GM12878 (cell line): ENCODE measurements around the gene CTDP1. TPM values are rescaled to one million over a fixed set of nuclear protein-coding genes. Genes with fewer than 3 reads are reported as not detected.

Experiments used
- ATAC-seq: fragments of 200-7000 bp; cut with Tn5 transposase; 3 replicates; pipeline ENCODE4 v1.9.1; 2020; ENCODE audit warnings: mild to moderate bottlenecking, moderate library complexity
- BruUV-seq: library from RNA; stranded (reverse); fragments of 400-500 nt; replicated peaks from 2 replicates; lab custom pipeline; 2021; lab: Mats Ljungman, UMichigan
- CTCF ChIA-PET: fragments of 300-600 bp; sonication (Branson Sonifier 250); formaldehyde crosslinking; extraction: SDS; loops from one replicate; lab custom pipeline; 2021; ENCODE audit warnings: inconsistent platforms; lab: Yijun Ruan, JAX
- POLR2A ChIA-PET: fragments of 350-600 bp; formaldehyde crosslinking; extraction: SDS; loops from one replicate; lab custom pipeline; 2021; ENCODE audit warnings: inconsistent platforms; lab: Charles Lee
- RAD21 ChIA-PET: fragments of 300-600 bp; sonication (Branson Sonifier 250); formaldehyde crosslinking; loops from one replicate; lab custom pipeline; 2023; ENCODE audit warnings: antibody characterized with exemption; ENCODE audit not compliant: unreplicated experiment; lab: Charles Lee
- SMC1A ChIA-PET: fragments of 300-600 bp; sonication (Branson Sonifier 250); formaldehyde crosslinking; loops from one replicate; lab custom pipeline; 2023; ENCODE audit not compliant: unreplicated experiment, uncharacterized antibody; lab: Charles Lee
- DNase-seq: peaks from one replicate; pipeline ENCODE4 v3.0.0-alpha.2; 2011; ENCODE audit warnings: low read depth, low spot score
- FAIRE-seq: peaks from 3 replicates; lab custom pipeline; 2011; peaks lifted over from hg19 to GRCh38; lab: Jason Lieb, UNC
- H2AFZ ChIP-seq: 2 replicates; pipeline ENCODE4 v1.6.0; 2011; ENCODE audit warnings: low read depth, low read length, control low read depth; ENCODE audit not compliant: control insufficient read depth
- H3K27ac ChIP-seq: 2 replicates; pipeline ENCODE4 v1.5.1; 2011; ENCODE audit warnings: control low read depth; ENCODE audit not compliant: control insufficient read depth, insufficient read depth
- H3K27me3 ChIP-seq, 2 experiments: replicated peaks in 1 of 2; 2 replicates each; pipeline versions ENCODE4 v1.6.0 to v1.6.1; 2011; ENCODE audit warnings: low read length in 1 of 2; ENCODE audit not compliant: control insufficient read depth in 2 of 2, insufficient read depth in 2 of 2
- H3K36me3 ChIP-seq, 2 experiments: 2 replicates each; pipeline ENCODE4 v1.5.1; 2011; ENCODE audit warnings: low read length in 1 of 2; ENCODE audit not compliant: control insufficient read depth in 2 of 2, insufficient read depth in 2 of 2
- H3K4me1 ChIP-seq: 2 replicates; pipeline ENCODE4 v1.6.1; 2011; ENCODE audit warnings: mild to moderate bottlenecking, low read length, moderate library complexity, mixed read lengths; ENCODE audit not compliant: control insufficient read depth, insufficient read depth
- H3K4me2 ChIP-seq: 2 replicates; pipeline ENCODE4 v1.6.0; 2011; ENCODE audit warnings: control low read depth; ENCODE audit not compliant: control insufficient read depth, insufficient read depth
- H3K4me3 ChIP-seq: fragments of 200-600 bp; sonication (generic); 2 replicates; pipeline ENCODE4 v1.5.1; 2016
- H3K79me2 ChIP-seq: 2 replicates; pipeline ENCODE4 v1.6.0; 2011; ENCODE audit warnings: low read length; ENCODE audit not compliant: control insufficient read depth, insufficient read depth
- H3K9ac ChIP-seq: 2 replicates; pipeline ENCODE4 v1.8.0; 2011; ENCODE audit warnings: low read length, control low read depth, mixed read lengths; ENCODE audit not compliant: control insufficient read depth, insufficient read depth
- H3K9me3 ChIP-seq: replicated peaks from 3 replicates; pipeline ENCODE4 v1.5.1; 2011; ENCODE audit warnings: mild to moderate bottlenecking, low read length; ENCODE audit not compliant: control insufficient read depth, insufficient read depth
- H4K20me1 ChIP-seq: 2 replicates; pipeline ENCODE4 v1.6.0; 2011; ENCODE audit not compliant: control insufficient read depth, insufficient read depth
- ATF7 ChIP-seq: fragments of 450-650 bp; IDR thresholded peaks from 2 replicates; pipeline ENCODE4 v1.6.1; 2016; ENCODE audit warnings: low read depth, mild to moderate bottlenecking
- WGBS: methylation state at CpG from one replicate; pipeline ENCODE4 v1.1.6; 2016; ENCODE audit warnings: low lambda C conversion rate; ENCODE audit not compliant: insufficient replicate concordance, insufficient coverage; ENCODE audit errors: missing lambda C conversion rate; 5-methylcytosine and 5-hydroxymethylcytosine counted together
- in situ Hi-C: fragments of 300-500 bp; cut with MboI; formaldehyde crosslinking; loops from 9 replicates; pipeline ENCODE4 v1.14.3; 2018; ENCODE audit warnings: mixed read lengths
- intact Hi-C: fragments of 100-400 bp; cut with micrococcal nuclease; formaldehyde crosslinking; loops from one replicate; pipeline ENCODE4 v1.14.2; 2022; ENCODE audit not compliant: unreplicated experiment
- polyA plus RNA-seq, 11 experiments: library from polyadenylated mRNA; depleted of rRNA in 4 of 11; unstranded in 6 of 11; stranded (reverse) in 5 of 11; fragments of >200 nt; fragmentation: Nextera tagmentation in 4 of 11; fragmentation: Illumina TruSeq in 1 of 11; extraction: Ambion mirVana in 4 of 11; extraction: Trizol in 1 of 11; gene quantifications; 1 replicate in 1 of 11; 2 replicates in 10 of 11; pipeline versions ENCODE4 v1.2.1 to v1.2.3, GENCODE V29; 2011 to 2016; ENCODE audit warnings: inconsistent platforms in 2 of 11, missing spikeins in 2 of 11, low read depth in 1 of 11
- total RNA-seq, 4 experiments: library from RNA; depleted of rRNA in 3 of 4; stranded (reverse); fragments of >200 nt in 3 of 4; fragmentation: Illumina TruSeq in 1 of 4; extraction: Trizol in 1 of 4; gene quantifications; 2 replicates each; pipeline versions ENCODE4 v1.2.1 to v1.2.3, GENCODE V29; 2013 to 2021
- TF ChIP-seq, protein P1 (sequence below): IDR thresholded peaks from 2 replicates; pipeline ENCODE4 v1.6.1; 2012; ENCODE audit warnings: improper control_type of control experiment, low read depth, low read length; ENCODE audit not compliant: insufficient replicate concordance
- TF ChIP-seq, protein P2 (sequence below): IDR thresholded peaks from 2 replicates; pipeline ENCODE4 v1.6.1; 2011; ENCODE audit warnings: borderline replicate concordance, low read depth, mild to moderate bottlenecking, moderate library complexity, mixed read lengths, low read length; ENCODE audit not compliant: insufficient read depth; ENCODE audit errors: extremely low read length
- TF ChIP-seq, protein P3 (sequence below): IDR thresholded peaks from 2 replicates; pipeline ENCODE4 v1.6.1; 2011; ENCODE audit warnings: low read depth, mild to moderate bottlenecking, low read length, moderate library complexity, borderline replicate concordance; ENCODE audit errors: extremely low read depth

The CTDP1 gene
- total and polyA plus RNA-seq, 10 of the 15 experiments (the other 5 are each of a cell fraction or from before 2014, with no cell fraction given), result 0.32 to 31.3 (median 8.8) TPM

DNA sequence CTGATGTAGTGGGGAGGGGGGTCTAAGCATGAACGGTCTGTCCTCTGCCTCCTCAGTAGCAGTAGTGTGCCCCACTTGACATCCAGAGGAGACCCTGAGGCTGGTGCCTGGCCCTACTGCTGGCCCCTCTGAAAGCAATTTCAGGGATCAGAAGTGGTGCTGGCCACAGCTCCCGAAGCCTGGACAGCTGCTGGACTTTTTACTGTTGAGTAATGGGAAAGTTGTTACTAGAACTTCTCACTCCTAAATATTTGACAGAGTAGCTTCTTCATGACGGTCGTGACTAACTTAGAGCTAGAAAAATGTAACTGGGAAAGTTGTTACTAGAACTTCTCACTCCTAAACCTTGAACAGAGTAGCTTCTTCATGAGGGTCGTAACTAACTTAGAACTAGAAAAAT lies 23.3 kb downstream of the CTDP1 start (continued):
- TF ChIP-seq, protein P1, sequence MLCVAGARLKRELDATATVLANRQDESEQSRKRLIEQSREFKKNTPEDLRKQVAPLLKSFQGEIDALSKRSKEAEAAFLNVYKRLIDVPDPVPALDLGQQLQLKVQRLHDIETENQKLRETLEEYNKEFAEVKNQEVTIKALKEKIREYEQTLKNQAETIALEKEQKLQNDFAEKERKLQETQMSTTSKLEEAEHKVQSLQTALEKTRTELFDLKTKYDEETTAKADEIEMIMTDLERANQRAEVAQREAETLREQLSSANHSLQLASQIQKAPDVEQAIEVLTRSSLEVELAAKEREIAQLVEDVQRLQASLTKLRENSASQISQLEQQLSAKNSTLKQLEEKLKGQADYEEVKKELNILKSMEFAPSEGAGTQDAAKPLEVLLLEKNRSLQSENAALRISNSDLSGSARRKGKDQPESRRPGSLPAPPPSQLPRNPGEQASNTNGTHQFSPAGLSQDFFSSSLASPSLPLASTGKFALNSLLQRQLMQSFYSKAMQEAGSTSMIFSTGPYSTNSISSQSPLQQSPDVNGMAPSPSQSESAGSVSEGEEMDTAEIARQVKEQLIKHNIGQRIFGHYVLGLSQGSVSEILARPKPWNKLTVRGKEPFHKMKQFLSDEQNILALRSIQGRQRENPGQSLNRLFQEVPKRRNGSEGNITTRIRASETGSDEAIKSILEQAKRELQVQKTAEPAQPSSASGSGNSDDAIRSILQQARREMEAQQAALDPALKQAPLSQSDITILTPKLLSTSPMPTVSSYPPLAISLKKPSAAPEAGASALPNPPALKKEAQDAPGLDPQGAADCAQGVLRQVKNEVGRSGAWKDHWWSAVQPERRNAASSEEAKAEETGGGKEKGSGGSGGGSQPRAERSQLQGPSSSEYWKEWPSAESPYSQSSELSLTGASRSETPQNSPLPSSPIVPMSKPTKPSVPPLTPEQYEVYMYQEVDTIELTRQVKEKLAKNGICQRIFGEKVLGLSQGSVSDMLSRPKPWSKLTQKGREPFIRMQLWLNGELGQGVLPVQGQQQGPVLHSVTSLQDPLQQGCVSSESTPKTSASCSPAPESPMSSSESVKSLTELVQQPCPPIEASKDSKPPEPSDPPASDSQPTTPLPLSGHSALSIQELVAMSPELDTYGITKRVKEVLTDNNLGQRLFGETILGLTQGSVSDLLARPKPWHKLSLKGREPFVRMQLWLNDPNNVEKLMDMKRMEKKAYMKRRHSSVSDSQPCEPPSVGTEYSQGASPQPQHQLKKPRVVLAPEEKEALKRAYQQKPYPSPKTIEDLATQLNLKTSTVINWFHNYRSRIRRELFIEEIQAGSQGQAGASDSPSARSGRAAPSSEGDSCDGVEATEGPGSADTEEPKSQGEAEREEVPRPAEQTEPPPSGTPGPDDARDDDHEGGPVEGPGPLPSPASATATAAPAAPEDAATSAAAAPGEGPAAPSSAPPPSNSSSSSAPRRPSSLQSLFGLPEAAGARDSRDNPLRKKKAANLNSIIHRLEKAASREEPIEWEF, result no peak
- TF ChIP-seq, protein P2, sequence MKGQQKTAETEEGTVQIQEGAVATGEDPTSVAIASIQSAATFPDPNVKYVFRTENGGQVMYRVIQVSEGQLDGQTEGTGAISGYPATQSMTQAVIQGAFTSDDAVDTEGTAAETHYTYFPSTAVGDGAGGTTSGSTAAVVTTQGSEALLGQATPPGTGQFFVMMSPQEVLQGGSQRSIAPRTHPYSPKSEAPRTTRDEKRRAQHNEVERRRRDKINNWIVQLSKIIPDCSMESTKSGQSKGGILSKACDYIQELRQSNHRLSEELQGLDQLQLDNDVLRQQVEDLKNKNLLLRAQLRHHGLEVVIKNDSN, result no peak

DNA sequence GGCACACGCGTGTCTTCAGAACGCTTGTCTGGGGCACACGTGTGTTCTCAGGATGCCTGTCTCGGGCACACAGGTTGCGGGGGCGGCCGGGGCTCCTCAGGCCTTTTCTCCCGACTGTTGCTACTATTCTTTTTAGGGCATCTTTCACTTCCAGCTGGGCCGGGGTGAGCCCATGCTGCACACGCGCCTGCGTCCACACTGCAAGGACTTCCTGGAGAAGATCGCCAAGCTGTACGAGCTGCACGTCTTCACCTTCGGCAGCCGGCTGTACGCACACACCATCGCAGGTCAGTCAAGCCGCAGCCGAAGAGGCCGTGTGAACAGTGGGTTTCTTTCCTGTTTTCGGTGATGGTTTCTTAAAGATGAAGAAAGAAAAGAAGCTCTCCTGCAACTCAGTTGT lies 25.0 kb downstream of the CTDP1 start:
- ChIA-PET CTCF (no interaction called here), RAD21 (no interaction called here), POLR2A (no interaction called here), SMC1A (no interaction called here)
- Histone ChIP-seq H3K27ac (no peak overlapping the region), H3K79me2 (no peaks in the 10 kb centered on the region), H3K4me2 (no peak overlapping the region), H2AFZ (no peak overlapping the region), H3K4me3 (no peak overlapping the region), H4K20me1 (no peaks in the 10 kb centered on the region), H3K36me3 (peaks cover 26 to 33% of the 10 kb centered on the region in 2 experiments; a peak in 3 of 4 replicates), H3K4me1 (peaks cover 20% of the 10 kb centered on the region), H3K27me3 (no peaks in the 10 kb centered on the region), H3K9me3 (no peaks in the 10 kb centered on the region), H3K9ac (no peak overlapping the region)
- ATAC-seq, result no peak
- in situ Hi-C loops, result no loop called here
- TF ChIP-seq, protein P3, sequence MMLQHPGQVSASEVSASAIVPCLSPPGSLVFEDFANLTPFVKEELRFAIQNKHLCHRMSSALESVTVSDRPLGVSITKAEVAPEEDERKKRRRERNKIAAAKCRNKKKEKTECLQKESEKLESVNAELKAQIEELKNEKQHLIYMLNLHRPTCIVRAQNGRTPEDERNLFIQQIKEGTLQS, result no peak
- TF ChIP-seq ATF7, result no peak
- BruUV-seq, result no TSS peak
- intact Hi-C loops, result no loop called here
- no peak for DNase-seq
- WGBS, result 98% methylated on average over 24 of the region's 24 CpGs
- FAIRE-seq, result no peak
